Measurements from ENCODE around the gene USP47.

The USP47 gene

GRCh38 chr11:11864803-11865202 is 23.0 kb downstream of the USP47 start:
- ATAC-seq (peak; percentile 43), DNase-seq (no peak)

- ATAC-seq, result no peak
Observed at GRCh38 chr11:11865449-11865848, 23.7 kb downstream of the USP47 start.

GRCh38 chr11:11866203-11866602 is 24.4 kb downstream of the USP47 start:
- DNase-seq (no peak), ATAC-seq (peak; percentile 40)

More at GRCh38 chr11:11865449-11865848, 23.7 kb downstream of the USP47 start:
- no peak for DNase-seq

- no peak for ATAC-seq
- no peak for DNase-seq
Observed at GRCh38 chr11:11867720-11868119, 25.9 kb downstream of the USP47 start.

GRCh38 chr11:11871991-11872401 is 30.2 kb downstream of the USP47 start:
- DNase-seq, result no peak
- no peak for ATAC-seq

- DNase-seq (no peak), ATAC-seq (no peak)
Observed at GRCh38 chr11:11876458-11876857, 34.7 kb downstream of the USP47 start.

- DNase-seq (no peak), ATAC-seq (no peak)
Observed at GRCh38 chr11:11880179-11880578, 38.4 kb downstream of the USP47 start.

- DNase-seq, result no peak
- peak; percentile 28 for ATAC-seq
Observed at GRCh38 chr11:11882539-11882938, 40.8 kb downstream of the USP47 start.

GRCh38 chr11:11884351-11884750 is 42.6 kb downstream of the USP47 start:
- DNase-seq (no peak), ATAC-seq (no peak)

- DNase-seq (no peak), ATAC-seq (no peak)
Observed at GRCh38 chr11:11884774-11885481, 43.2 kb downstream of the USP47 start.

- ATAC-seq (no peak), DNase-seq (no peak)
Observed at GRCh38 chr11:11894486-11894885, 52.7 kb downstream of the USP47 start.

GRCh38 chr11:11895672-11896071 is 53.9 kb downstream of the USP47 start:
- DNase-seq (no peak), ATAC-seq (no peak)

GRCh38 chr11:11898648-11899047 is 56.9 kb downstream of the USP47 start:
- ATAC-seq (no peak), DNase-seq (no peak)

- ATAC-seq, result no peak
Observed at GRCh38 chr11:11899401-11899800, 57.6 kb downstream of the USP47 start.

GRCh38 chr11:11901929-11902328 is 60.2 kb downstream of the USP47 start:
- DNase-seq (no peak), ATAC-seq (no peak)

More at GRCh38 chr11:11899401-11899800, 57.6 kb downstream of the USP47 start:
- no peak for DNase-seq

GRCh38 chr11:11909727-11910126 is 68.0 kb downstream of the USP47 start:
- ATAC-seq (no peak), DNase-seq (no peak)

GRCh38 chr11:11910541-11910940 is 68.8 kb downstream of the USP47 start:
- DNase-seq, result no peak
- ATAC-seq, result no peak

- ATAC-seq (no peak), DNase-seq (no peak)
Observed at GRCh38 chr11:11913395-11913794, 71.6 kb downstream of the USP47 start.

- ATAC-seq, result no peak
- no peak for DNase-seq
Observed at GRCh38 chr11:11915625-11916024, 73.9 kb downstream of the USP47 start.

- no peak for ATAC-seq
- no peak for DNase-seq
Observed at GRCh38 chr11:11916981-11917399, 75.2 kb downstream of the USP47 start.

- DNase-seq (no peak), ATAC-seq (no peak)
Observed at GRCh38 chr11:11923828-11924227, 82.1 kb downstream of the USP47 start.

GRCh38 chr11:11929920-11930319 is 88.1 kb downstream of the USP47 start:
- DNase-seq, result no peak
- no peak for ATAC-seq

GRCh38 chr11:11931461-11932055 is 89.8 kb downstream of the USP47 start:
- ATAC-seq (no peak), DNase-seq (no peak)

- DNase-seq, result no peak
- ATAC-seq, result no peak
Observed at GRCh38 chr11:11935536-11935935, 93.8 kb downstream of the USP47 start.

Data from stimulated activated naive CD8-positive, alpha-beta T cell treated with anti-CD3 and anti-CD28 coated beads, Interleukin-15, Interleukin-2, amounts not matched to agents 100 U/mL and 50 U/mL, for 24 hours (primary cell).